HEK293 (cell line): ENCODE data around the gene ADCY6.
A peak's percentile ranks its signal among the peaks of the same experiment; 100 is the strongest.

Source experiments
- CTCF ChIA-PET: fragments of 350-600 bp; formaldehyde crosslinking; extraction: SDS; loops from one replicate; lab custom pipeline; 2021; ENCODE audit warnings: antibody characterized with exemption; lab: Yijun Ruan, JAX
- POLR2A ChIA-PET: fragments of 300-600 bp; formaldehyde crosslinking; extraction: SDS; loops from one replicate; lab custom pipeline; 2020; ENCODE audit warnings: antibody characterized with exemption, inconsistent platforms; lab: Yijun Ruan, JAX
- H3K27ac ChIP-seq: fragments of 200-500 bp; sonication (Bioruptor generic); 2 replicates; pipeline ENCODE4 v1.5.1; 2014; ENCODE audit warnings: low read depth, low read length, control low read depth, inconsistent platforms; ENCODE audit errors: extremely low read depth
- H3K36me3 ChIP-seq, 2 experiments: fragments of 200-500 bp in 1 of 2; sonication (Bioruptor generic) in 1 of 2; 1 replicate in 1 of 2; 2 replicates in 1 of 2; pipeline ENCODE4 v1.5.1; 2014 to 2017; ENCODE audit warnings: inconsistent platforms in 2 of 2, low read length in 2 of 2; ENCODE audit not compliant: control insufficient read depth in 2 of 2, insufficient read depth in 1 of 2
- H3K4me1 ChIP-seq: fragments of 200-500 bp; sonication (Bioruptor generic); 2 replicates; pipeline ENCODE4 v1.5.1; 2014; ENCODE audit warnings: mild to moderate bottlenecking, low read length, inconsistent platforms; ENCODE audit not compliant: control insufficient read depth, insufficient read depth
- H3K4me3 ChIP-seq: 2 replicates; pipeline ENCODE4 v1.5.1; 2011; ENCODE audit warnings: low read depth, mild to moderate bottlenecking, control low read depth, low read length, moderate library complexity
- H3K9me3 ChIP-seq: fragments of 200-500 bp; sonication (Bioruptor generic); 2 replicates; pipeline ENCODE4 v1.5.1; 2014; ENCODE audit warnings: low read depth, low read length, inconsistent platforms; ENCODE audit not compliant: control insufficient read depth, insufficient read depth
- GLIS1 ChIP-seq: fragments of 450-650 bp; formaldehyde crosslinking; IDR thresholded peaks from 2 replicates; pipeline ENCODE4 v1.5.1; 2016; ENCODE audit warnings: missing biosample characterization, missing genetic modification characterization
- KLF8 ChIP-seq: fragments of 450-650 bp; formaldehyde crosslinking; IDR thresholded peaks from 2 replicates; pipeline ENCODE4 v1.5.1; 2016; ENCODE audit warnings: missing biosample characterization, missing genetic modification characterization
- SCRT2 ChIP-seq: fragments of 450-650 bp; formaldehyde crosslinking; IDR thresholded peaks from 2 replicates; pipeline ENCODE4 v1.5.1; 2016; ENCODE audit warnings: missing biosample characterization, missing genetic modification characterization
- SP2 ChIP-seq: fragments of 450-650 bp; formaldehyde crosslinking; IDR thresholded peaks from 2 replicates; pipeline ENCODE4 v1.5.1; 2016; ENCODE audit warnings: missing biosample characterization, missing genetic modification characterization
- TCF7L2 ChIP-seq: IDR thresholded peaks from 2 replicates; pipeline ENCODE4 v1.6.1; 2011; ENCODE audit warnings: low read depth, mild to moderate bottlenecking, inconsistent platforms, low read length, moderate library complexity, borderline replicate concordance
- WT1 ChIP-seq: fragments of 450-650 bp; formaldehyde crosslinking; IDR thresholded peaks from 2 replicates; pipeline ENCODE4 v1.5.1; 2016; ENCODE audit warnings: missing biosample characterization, missing genetic modification characterization
- ZFP3 ChIP-seq: fragments of 450-650 bp; formaldehyde crosslinking; IDR thresholded peaks from 2 replicates; pipeline ENCODE4 v1.5.1; 2016; ENCODE audit warnings: low read depth, missing biosample characterization, missing genetic modification characterization
- ZFP69B ChIP-seq: fragments of 450-650 bp; formaldehyde crosslinking; IDR thresholded peaks from 2 replicates; pipeline ENCODE4 v1.5.1; 2016; ENCODE audit warnings: missing biosample characterization, missing genetic modification characterization
- ZNF132 ChIP-seq: fragments of 450-650 bp; formaldehyde crosslinking; IDR thresholded peaks from 2 replicates; pipeline ENCODE4 v1.5.1; 2017; ENCODE audit warnings: missing biosample characterization, missing genetic modification characterization, borderline replicate concordance
- ZNF140 ChIP-seq: fragments of 450-650 bp; formaldehyde crosslinking; IDR thresholded peaks from 2 replicates; pipeline ENCODE4 v1.5.1; 2016; ENCODE audit warnings: missing biosample characterization, missing genetic modification characterization
- ZNF16 ChIP-seq: fragments of 450-650 bp; formaldehyde crosslinking; IDR thresholded peaks from 2 replicates; pipeline ENCODE4 v1.5.1; 2016; ENCODE audit warnings: low read depth, missing biosample characterization, missing genetic modification characterization
- ZNF169 ChIP-seq: fragments of 450-650 bp; formaldehyde crosslinking; IDR thresholded peaks from 2 replicates; pipeline ENCODE4 v1.5.1; 2016; ENCODE audit warnings: missing biosample characterization, missing genetic modification characterization
- ZNF184 ChIP-seq: fragments of 450-650 bp; IDR thresholded peaks from 2 replicates; pipeline ENCODE4 v1.5.1; 2018; ENCODE audit warnings: missing biosample characterization, mild to moderate bottlenecking, missing genetic modification characterization
- ZNF274 ChIP-seq, 2 experiments: fragments of 200-500 bp in 1 of 2; fragments of 450-650 bp in 1 of 2; sonication (Bioruptor generic) in 1 of 2; formaldehyde crosslinking in 1 of 2; IDR thresholded peaks; 2 replicates each; pipeline versions ENCODE4 v1.5.1 to v1.6.1; 2014 to 2016; ENCODE audit warnings: borderline replicate concordance in 1 of 2, inconsistent platforms in 1 of 2, low read length in 1 of 2, missing biosample characterization in 1 of 2, missing genetic modification characterization in 1 of 2
- ZNF366 ChIP-seq: fragments of 450-650 bp; formaldehyde crosslinking; conservative IDR thresholded peaks from 2 replicates; pipeline ENCODE4 v1.5.1; 2016; ENCODE audit warnings: missing biosample characterization, missing genetic modification characterization
- ZNF37A ChIP-seq: fragments of 450-650 bp; IDR thresholded peaks from 2 replicates; pipeline ENCODE4 v1.5.1; 2018; ENCODE audit warnings: missing biosample characterization, missing genetic modification characterization
- ZNF426 ChIP-seq: fragments of 450-650 bp; formaldehyde crosslinking; IDR thresholded peaks from 2 replicates; pipeline ENCODE4 v1.5.1; 2017; ENCODE audit warnings: missing biosample characterization, missing genetic modification characterization, mild to moderate bottlenecking, inconsistent platforms, moderate library complexity
- ZNF529 ChIP-seq: fragments of 450-650 bp; formaldehyde crosslinking; IDR thresholded peaks from 2 replicates; pipeline ENCODE4 v1.5.1; 2017; ENCODE audit warnings: missing genetic modification characterization, missing biosample characterization; ENCODE audit not compliant: insufficient replicate concordance
- ZNF610 ChIP-seq: fragments of 450-650 bp; formaldehyde crosslinking; IDR thresholded peaks from 2 replicates; pipeline ENCODE4 v1.5.1; 2016; ENCODE audit warnings: missing biosample characterization, missing genetic modification characterization, borderline replicate concordance
- ZNF626 ChIP-seq: fragments of 450-650 bp; sonication (Bioruptor Pico); formaldehyde crosslinking; IDR thresholded peaks from 2 replicates; pipeline ENCODE4 v1.5.1; 2018; ENCODE audit warnings: missing biosample characterization, missing genetic modification characterization, inconsistent platforms
- ZNF768 ChIP-seq: fragments of 450-650 bp; formaldehyde crosslinking; IDR thresholded peaks from 2 replicates; pipeline ENCODE4 v1.5.1; 2018; ENCODE audit warnings: missing biosample characterization, mild to moderate bottlenecking, missing genetic modification characterization
- ZNF830 ChIP-seq: fragments of 450-650 bp; IDR thresholded peaks from 2 replicates; pipeline ENCODE4 v1.5.0; 2018; ENCODE audit warnings: missing biosample characterization, missing genetic modification characterization, low read depth, mild to moderate bottlenecking, moderate library complexity
- ZXDB ChIP-seq: fragments of 450-650 bp; formaldehyde crosslinking; IDR thresholded peaks from 2 replicates; pipeline ENCODE4 v1.5.1; 2016; ENCODE audit warnings: missing biosample characterization, missing genetic modification characterization
- TF ChIP-seq, protein P1 (sequence below): fragments of 450-650 bp; formaldehyde crosslinking; IDR thresholded peaks from 2 replicates; pipeline ENCODE4 v1.5.1; 2017; ENCODE audit warnings: missing biosample characterization, missing genetic modification characterization
- TF ChIP-seq, protein P2 (sequence below): fragments of 450-650 bp; formaldehyde crosslinking; IDR thresholded peaks from 2 replicates; pipeline ENCODE4 v1.5.1; 2017; ENCODE audit warnings: missing biosample characterization, missing genetic modification characterization
- TF ChIP-seq, protein P3 (sequence below): fragments of 450-650 bp; formaldehyde crosslinking; IDR thresholded peaks from 2 replicates; pipeline ENCODE4 v1.5.1; 2016; ENCODE audit warnings: missing biosample characterization, missing genetic modification characterization
- TF ChIP-seq, protein P4 (sequence below): fragments of 450-650 bp; formaldehyde crosslinking; IDR thresholded peaks from 2 replicates; pipeline ENCODE4 v1.5.1; 2016; ENCODE audit warnings: missing biosample characterization, missing genetic modification characterization, low read depth

The ADCY6 gene

DNA sequence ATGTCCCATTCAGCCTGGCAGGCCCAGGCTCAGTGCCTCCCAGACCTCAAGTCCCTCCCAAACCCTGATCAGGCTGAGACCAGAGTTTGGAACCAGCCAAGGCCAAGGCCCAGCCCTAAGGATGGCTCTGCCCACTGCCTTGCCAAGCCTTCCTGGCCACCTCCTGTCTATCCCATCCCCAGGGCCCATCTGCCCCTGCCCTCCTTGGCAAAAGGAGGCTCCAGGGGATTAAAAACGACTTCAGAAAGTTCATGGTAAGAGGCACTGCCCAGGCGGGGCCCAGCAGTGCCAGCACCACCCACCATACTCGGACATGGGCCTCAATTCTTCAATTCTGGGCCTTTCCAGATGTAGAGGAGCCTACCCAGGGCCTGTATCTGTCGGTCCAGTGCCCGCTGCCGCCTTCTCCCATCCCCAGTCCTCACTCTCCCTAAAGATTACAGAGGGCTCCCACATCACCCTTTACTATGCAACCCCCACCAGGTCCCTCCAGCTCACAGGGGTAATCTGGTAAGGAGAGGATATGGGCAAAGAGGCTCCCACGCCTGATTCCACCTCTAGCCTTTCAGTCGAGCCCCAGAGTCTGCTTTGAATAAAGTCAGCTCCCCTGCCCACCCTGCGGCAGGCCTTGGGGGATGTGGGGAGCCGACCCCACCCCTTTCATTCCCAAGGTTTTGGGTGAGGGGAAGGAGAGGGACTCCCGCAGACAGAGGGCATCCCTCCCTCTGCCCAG, 932 bp downstream of the ADCY6 start (continued):
- TF ChIP-seq ZNF610 (tag by site-specific recombination) (no peak), ZFP3 (no peak), ZNF366 (no peak), SP2 (0 out of 2 replicates have a peak, but pooled peaks have one; percentile 43), WT1 (tag by site-specific recombination) (no peak), KLF8 (tag by site-specific recombination) (no peak), ZNF132 (tag by site-specific recombination) (no peak), TCF7L2 (no peak), ZNF529 (tag by site-specific recombination) (no peak), ZNF830 (no peak), ZNF274 (IDR thresholded peaks at IDR 0.05; ENCODE audit: low read length) (no peak), ZNF274 (tag by site-specific recombination; IDR thresholded peaks at IDR 0.05; ENCODE audit: borderline replicate concordance) (no peak), ZNF16 (no peak), ZXDB (tag by site-specific recombination) (no peak), ZNF426 (tag by site-specific recombination) (no peak), ZNF626 (tag by site-specific recombination) (no peak), ZFP69B (peak; percentile 62; the same call in 1 of the 2 replicates), SCRT2 (tag by site-specific recombination) (no peak), ZNF37A (tag by site-specific recombination) (no peak)
- TF ChIP-seq, protein P1, sequence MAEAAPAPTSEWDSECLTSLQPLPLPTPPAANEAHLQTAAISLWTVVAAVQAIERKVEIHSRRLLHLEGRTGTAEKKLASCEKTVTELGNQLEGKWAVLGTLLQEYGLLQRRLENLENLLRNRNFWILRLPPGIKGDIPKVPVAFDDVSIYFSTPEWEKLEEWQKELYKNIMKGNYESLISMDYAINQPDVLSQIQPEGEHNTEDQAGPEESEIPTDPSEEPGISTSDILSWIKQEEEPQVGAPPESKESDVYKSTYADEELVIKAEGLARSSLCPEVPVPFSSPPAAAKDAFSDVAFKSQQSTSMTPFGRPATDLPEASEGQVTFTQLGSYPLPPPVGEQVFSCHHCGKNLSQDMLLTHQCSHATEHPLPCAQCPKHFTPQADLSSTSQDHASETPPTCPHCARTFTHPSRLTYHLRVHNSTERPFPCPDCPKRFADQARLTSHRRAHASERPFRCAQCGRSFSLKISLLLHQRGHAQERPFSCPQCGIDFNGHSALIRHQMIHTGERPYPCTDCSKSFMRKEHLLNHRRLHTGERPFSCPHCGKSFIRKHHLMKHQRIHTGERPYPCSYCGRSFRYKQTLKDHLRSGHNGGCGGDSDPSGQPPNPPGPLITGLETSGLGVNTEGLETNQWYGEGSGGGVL (tag by site-specific recombination), result peak; percentile 48

DNA sequence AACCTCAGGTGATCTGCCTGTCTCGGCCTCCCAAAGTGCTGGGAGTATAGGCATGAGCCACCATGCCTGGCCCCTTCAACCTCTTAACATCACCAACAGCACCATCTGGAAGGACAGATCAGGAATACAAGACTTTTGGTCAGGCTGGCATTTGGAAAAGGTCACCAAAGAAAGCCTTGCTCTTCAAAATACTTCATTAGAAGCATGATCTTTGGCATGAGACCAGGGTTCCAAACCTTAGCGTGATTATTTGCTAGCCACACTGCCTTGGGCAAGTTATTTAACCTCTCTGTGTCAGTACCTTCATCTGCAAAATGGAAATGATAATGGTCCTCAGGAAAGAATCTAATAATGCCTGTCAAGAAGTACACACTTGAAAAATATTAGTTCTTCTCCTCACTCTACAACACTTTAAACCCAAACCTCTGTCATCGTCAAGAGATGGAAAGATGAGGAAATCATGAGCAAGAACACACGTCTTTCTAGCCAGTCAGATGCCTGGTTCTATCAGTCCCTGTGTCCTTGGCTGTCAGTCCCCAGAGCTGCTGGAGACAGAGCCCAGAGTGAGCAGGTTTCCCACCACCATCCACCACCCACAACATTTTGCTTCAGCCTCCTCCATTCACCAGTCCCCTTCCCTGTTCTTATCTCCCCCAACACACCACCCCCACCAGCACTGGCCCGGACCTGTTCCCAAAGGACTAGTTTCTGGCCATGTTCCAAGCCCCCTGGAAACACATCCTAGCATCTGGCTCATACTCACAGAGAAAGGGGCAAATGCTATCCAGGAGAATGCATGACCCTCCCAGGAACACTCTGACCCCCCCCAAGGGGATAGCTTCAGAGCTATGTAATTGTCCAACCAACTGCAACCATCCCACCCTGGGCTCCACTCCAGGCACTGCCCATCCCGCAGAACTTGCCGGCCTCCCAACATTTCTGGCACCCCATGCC, 2.0 kb downstream of the ADCY6 start:
- ChIA-PET CTCF (interaction anchor here (0.6 kb wide), 1 partner anchor 57 kb away, joined by 3 read pairs; no protein-coding TSS in a partner anchor), POLR2A (no interaction called here)
- H3K36me3 ChIP-seq, result peaks cover 0 to 17% of the 10 kb centered on the region in 2 experiments; a peak in 2 of 3 replicates
- peak overlapping the region; percentile 82 for H3K27ac ChIP-seq
- H3K4me1 ChIP-seq, result peaks cover 6% of the 10 kb centered on the region
- H3K4me3 ChIP-seq, result peak overlapping the region; percentile 77
- no peaks in the 10 kb centered on the region for H3K9me3 ChIP-seq
- TF ChIP-seq, protein P2, sequence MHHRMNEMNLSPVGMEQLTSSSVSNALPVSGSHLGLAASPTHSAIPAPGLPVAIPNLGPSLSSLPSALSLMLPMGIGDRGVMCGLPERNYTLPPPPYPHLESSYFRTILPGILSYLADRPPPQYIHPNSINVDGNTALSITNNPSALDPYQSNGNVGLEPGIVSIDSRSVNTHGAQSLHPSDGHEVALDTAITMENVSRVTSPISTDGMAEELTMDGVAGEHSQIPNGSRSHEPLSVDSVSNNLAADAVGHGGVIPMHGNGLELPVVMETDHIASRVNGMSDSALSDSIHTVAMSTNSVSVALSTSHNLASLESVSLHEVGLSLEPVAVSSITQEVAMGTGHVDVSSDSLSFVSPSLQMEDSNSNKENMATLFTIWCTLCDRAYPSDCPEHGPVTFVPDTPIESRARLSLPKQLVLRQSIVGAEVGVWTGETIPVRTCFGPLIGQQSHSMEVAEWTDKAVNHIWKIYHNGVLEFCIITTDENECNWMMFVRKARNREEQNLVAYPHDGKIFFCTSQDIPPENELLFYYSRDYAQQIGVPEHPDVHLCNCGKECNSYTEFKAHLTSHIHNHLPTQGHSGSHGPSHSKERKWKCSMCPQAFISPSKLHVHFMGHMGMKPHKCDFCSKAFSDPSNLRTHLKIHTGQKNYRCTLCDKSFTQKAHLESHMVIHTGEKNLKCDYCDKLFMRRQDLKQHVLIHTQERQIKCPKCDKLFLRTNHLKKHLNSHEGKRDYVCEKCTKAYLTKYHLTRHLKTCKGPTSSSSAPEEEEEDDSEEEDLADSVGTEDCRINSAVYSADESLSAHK (tag by site-specific recombination), result no peak
- 0 out of 2 replicates have a peak, but pooled peaks have one; percentile 18 for TF ChIP-seq ZXDB (tag by site-specific recombination)
- TF ChIP-seq, protein P3, sequence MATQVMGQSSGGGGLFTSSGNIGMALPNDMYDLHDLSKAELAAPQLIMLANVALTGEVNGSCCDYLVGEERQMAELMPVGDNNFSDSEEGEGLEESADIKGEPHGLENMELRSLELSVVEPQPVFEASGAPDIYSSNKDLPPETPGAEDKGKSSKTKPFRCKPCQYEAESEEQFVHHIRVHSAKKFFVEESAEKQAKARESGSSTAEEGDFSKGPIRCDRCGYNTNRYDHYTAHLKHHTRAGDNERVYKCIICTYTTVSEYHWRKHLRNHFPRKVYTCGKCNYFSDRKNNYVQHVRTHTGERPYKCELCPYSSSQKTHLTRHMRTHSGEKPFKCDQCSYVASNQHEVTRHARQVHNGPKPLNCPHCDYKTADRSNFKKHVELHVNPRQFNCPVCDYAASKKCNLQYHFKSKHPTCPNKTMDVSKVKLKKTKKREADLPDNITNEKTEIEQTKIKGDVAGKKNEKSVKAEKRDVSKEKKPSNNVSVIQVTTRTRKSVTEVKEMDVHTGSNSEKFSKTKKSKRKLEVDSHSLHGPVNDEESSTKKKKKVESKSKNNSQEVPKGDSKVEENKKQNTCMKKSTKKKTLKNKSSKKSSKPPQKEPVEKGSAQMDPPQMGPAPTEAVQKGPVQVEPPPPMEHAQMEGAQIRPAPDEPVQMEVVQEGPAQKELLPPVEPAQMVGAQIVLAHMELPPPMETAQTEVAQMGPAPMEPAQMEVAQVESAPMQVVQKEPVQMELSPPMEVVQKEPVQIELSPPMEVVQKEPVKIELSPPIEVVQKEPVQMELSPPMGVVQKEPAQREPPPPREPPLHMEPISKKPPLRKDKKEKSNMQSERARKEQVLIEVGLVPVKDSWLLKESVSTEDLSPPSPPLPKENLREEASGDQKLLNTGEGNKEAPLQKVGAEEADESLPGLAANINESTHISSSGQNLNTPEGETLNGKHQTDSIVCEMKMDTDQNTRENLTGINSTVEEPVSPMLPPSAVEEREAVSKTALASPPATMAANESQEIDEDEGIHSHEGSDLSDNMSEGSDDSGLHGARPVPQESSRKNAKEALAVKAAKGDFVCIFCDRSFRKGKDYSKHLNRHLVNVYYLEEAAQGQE (tag by site-specific recombination), result no peak
- TF ChIP-seq GLIS1 (tag by site-specific recombination), result peak; percentile 76
- no peak for TF ChIP-seq ZNF169 (tag by site-specific recombination)
- TF ChIP-seq ZNF768 (tag by site-specific recombination), result no peak
- TF ChIP-seq, protein P4, sequence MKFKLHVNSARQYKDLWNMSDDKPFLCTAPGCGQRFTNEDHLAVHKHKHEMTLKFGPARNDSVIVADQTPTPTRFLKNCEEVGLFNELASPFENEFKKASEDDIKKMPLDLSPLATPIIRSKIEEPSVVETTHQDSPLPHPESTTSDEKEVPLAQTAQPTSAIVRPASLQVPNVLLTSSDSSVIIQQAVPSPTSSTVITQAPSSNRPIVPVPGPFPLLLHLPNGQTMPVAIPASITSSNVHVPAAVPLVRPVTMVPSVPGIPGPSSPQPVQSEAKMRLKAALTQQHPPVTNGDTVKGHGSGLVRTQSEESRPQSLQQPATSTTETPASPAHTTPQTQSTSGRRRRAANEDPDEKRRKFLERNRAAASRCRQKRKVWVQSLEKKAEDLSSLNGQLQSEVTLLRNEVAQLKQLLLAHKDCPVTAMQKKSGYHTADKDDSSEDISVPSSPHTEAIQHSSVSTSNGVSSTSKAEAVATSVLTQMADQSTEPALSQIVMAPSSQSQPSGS (tag by site-specific recombination), result no peak
- TF ChIP-seq ZNF140 (tag by site-specific recombination), result no peak
- no peak for TF ChIP-seq ZNF184 (tag by site-specific recombination)
